Ishikawa (cell line): Measurements from ENCODE around the gene AP5S1.

ENCODE experiments used
- CEBPB ChIP-seq: IDR thresholded peaks from 2 replicates; pipeline ENCODE4 v1.6.1; 2012
- EGR1 ChIP-seq: IDR thresholded peaks from 2 replicates; pipeline ENCODE4 v1.6.1; 2012
- EP300 ChIP-seq: IDR thresholded peaks from 2 replicates; pipeline ENCODE4 v1.6.1; 2012; ENCODE audit warnings: borderline replicate concordance
- FOXM1 ChIP-seq: IDR thresholded peaks from 2 replicates; pipeline ENCODE4 v1.6.1; 2012; ENCODE audit warnings: low read depth, borderline replicate concordance
- MAX ChIP-seq: IDR thresholded peaks from 2 replicates; pipeline ENCODE4 v1.6.1; 2012
- RAD21 ChIP-seq: IDR thresholded peaks from 2 replicates; pipeline ENCODE4 v1.6.1; 2012; ENCODE audit warnings: low read depth
- REST ChIP-seq: IDR thresholded peaks from 2 replicates; pipeline ENCODE4 v1.6.1; 2012; ENCODE audit warnings: low read depth, mild to moderate bottlenecking
- TAF1 ChIP-seq: IDR thresholded peaks from 2 replicates; pipeline ENCODE4 v1.6.1; 2012; ENCODE audit warnings: low read depth, mild to moderate bottlenecking
- TCF12 ChIP-seq: IDR thresholded peaks from 2 replicates; pipeline ENCODE4 v1.6.1; 2012; ENCODE audit warnings: low read depth
- USF1 ChIP-seq: IDR thresholded peaks from 2 replicates; pipeline ENCODE4 v1.6.1; 2012
- YY1 ChIP-seq: IDR thresholded peaks from 2 replicates; pipeline ENCODE4 v1.6.1; 2012; ENCODE audit warnings: low read depth
- ZBTB7A ChIP-seq: IDR thresholded peaks from 2 replicates; pipeline ENCODE4 v1.6.1; 2012; ENCODE audit warnings: low read depth

The AP5S1 gene

DNA sequence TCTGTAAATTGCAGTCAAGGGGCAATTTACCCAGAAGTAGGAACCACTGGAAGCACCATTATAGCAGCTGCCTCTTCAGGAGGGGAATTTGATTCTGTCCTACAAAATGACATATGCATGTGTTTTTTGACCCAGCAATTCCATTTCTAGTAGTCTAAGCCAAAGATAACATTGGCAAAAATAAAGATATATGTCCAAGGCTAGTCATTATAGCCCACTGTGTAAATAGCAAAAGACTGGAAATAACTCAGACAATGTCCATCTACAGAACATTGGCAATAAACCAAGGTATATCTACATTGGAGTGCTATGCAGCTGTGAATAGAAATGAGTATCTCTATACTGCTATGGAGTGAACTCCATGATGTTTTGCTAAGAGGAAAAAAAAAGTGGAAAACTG, 56.3 kb downstream of the AP5S1 start:
- no peak for TF ChIP-seq CEBPB
- TF ChIP-seq EGR1 = no peak
- TF ChIP-seq REST = no peak
- TF ChIP-seq FOXM1 = no peak
- TF ChIP-seq TCF12 = no peak
- TF ChIP-seq MAX = no peak
- TF ChIP-seq RAD21 = no peak
- TF ChIP-seq USF1 = no peak
- no peak for TF ChIP-seq YY1
- no peak for TF ChIP-seq EP300
- no peak for TF ChIP-seq TAF1
- no peak for TF ChIP-seq ZBTB7A
